ENCODE results near the gene DHRS1. TPM values are rescaled to one million over a fixed set of nuclear protein-coding genes. Genes with fewer than 3 reads are reported as not detected.

Gene DHRS1
- total and polyA plus RNA-seq, 2 experiments from 2014 or later: 15.0 to 15.4 TPM

- no peaks in the 10 kb centered on the region for H3K27me3 ChIP-seq (ENCODE audit: insufficient read depth)
- peak overlapping the region; percentile 84 for H3K4me2 ChIP-seq
- peaks cover 6% of the 10 kb centered on the region; the same call in 2 of the 3 replicates for H3K36me3 Mint-ChIP-seq (ENCODE audit: low read depth)
- H3K27ac Mint-ChIP-seq: no peak overlapping the region
- no peaks in the 10 kb centered on the region for H3K36me3 ChIP-seq (ENCODE audit: insufficient read depth)
- ATAC-seq (no peak), DNase-seq (ENCODE audit: low spot score) (no peak)
- H3K27ac ChIP-seq (ENCODE audit: low read depth): no peak overlapping the region
- peaks cover 22% of the 10 kb centered on the region for H3K4me1 Mint-ChIP-seq
- no peaks in the 10 kb centered on the region; the same call in 2 of the 3 replicates for H3K9me3 Mint-ChIP-seq
- H3K4me3 ChIP-seq: peak overlapping the region; percentile 86
- TF ChIP-seq REST (IDR thresholded peaks at IDR 0.05; ENCODE audit: unreplicated experiment) (no peak), ETS1 (IDR thresholded peaks at IDR 0.05) (no peak), STAT1 (IDR thresholded peaks at IDR 0.05; ENCODE audit: unreplicated experiment) (no peak), EZH2phosphoT487 (IDR thresholded peaks at IDR 0.05; ENCODE audit: unreplicated experiment) (no peak), NANOG (IDR thresholded peaks at IDR 0.05; ENCODE audit: borderline replicate concordance) (no peak)
- no peaks in the 10 kb centered on the region; the same call in 1 of the 2 replicates for H3K79me2 ChIP-seq (replicated peaks; ENCODE audit: insufficient read depth)
- H3F3A ChIP-seq (replicated peaks; ENCODE audit: low read depth): peaks cover 11% of the 10 kb centered on the region; the same call in 1 of the 2 replicates
- peak overlapping the region; percentile 38; the same call in 1 of the 2 replicates for H2AFZ ChIP-seq
- H4K20me1 ChIP-seq (replicated peaks; ENCODE audit: insufficient read depth): no peaks in the 10 kb centered on the region
- peak overlapping the region; percentile 77 for H3K4me3 Mint-ChIP-seq
- H3K27me3 Mint-ChIP-seq (ENCODE audit: insufficient read depth, low read depth, poor library complexity): peaks cover 10% of the 10 kb centered on the region
- H3K9me2 ChIP-seq (ENCODE audit: insufficient read depth): no peaks in the 10 kb centered on the region
- H3K4me1 ChIP-seq (ENCODE audit: insufficient read depth): peaks cover 16% of the 10 kb centered on the region
Measured at GRCh38 chr14:24271834-24272263, 27.7 kb downstream of the DHRS1 start.

GRCh38 chr14:24271134-24271833 lies 28.3 kb downstream of the DHRS1 start, which contains the start of gene RABGGTA:
Gene RABGGTA (minus strand): TSS chr14:24271597. CDS start chr14:24271115, 482 bp downstream.
- Mint-ChIP-seq H3K27me3 (ENCODE audit: insufficient read depth, low read depth, poor library complexity) (peaks cover 8% of the 10 kb centered on the region), H3K36me3 (ENCODE audit: low read depth) (peaks cover 6% of the 10 kb centered on the region; the same call in 2 of the 3 replicates), H3K4me3 (peak within 1 kb of the TSS; percentile 77), H3K4me1 (peaks cover 22% of the 10 kb centered on the region), H3K27ac (peak within 1 kb of the TSS; percentile 94), H3K9me3 (no peaks in the 10 kb centered on the region; the same call in 2 of the 3 replicates)
- Histone ChIP-seq H3K79me2 (replicated peaks; ENCODE audit: insufficient read depth) (no peaks in the 10 kb centered on the region; the same call in 1 of the 2 replicates), H3K27me3 (ENCODE audit: insufficient read depth) (no peaks in the 10 kb centered on the region), H3K36me3 (ENCODE audit: insufficient read depth) (no peaks in the 10 kb centered on the region), H3K4me1 (ENCODE audit: insufficient read depth) (peaks cover 16% of the 10 kb centered on the region), H3K4me3 (peak within 1 kb of the TSS; percentile 86), H3K27ac (ENCODE audit: low read depth) (peak within 1 kb of the TSS; percentile 95), H2AFZ (peak within 1 kb of the TSS; percentile 93), H3F3A (replicated peaks; ENCODE audit: low read depth) (peaks cover 11% of the 10 kb centered on the region; the same call in 1 of the 2 replicates), H4K20me1 (replicated peaks; ENCODE audit: insufficient read depth) (no peaks in the 10 kb centered on the region), H3K9me2 (ENCODE audit: insufficient read depth) (no peaks in the 10 kb centered on the region), H3K4me2 (peak within 1 kb of the TSS; percentile 84)
- ATAC-seq (peak; percentile 94), DNase-seq (ENCODE audit: low spot score) (peak; percentile 94)
- TF ChIP-seq REST (IDR thresholded peaks at IDR 0.05; ENCODE audit: unreplicated experiment): no peak
- peak; percentile 82 for TF ChIP-seq CREB1 (CRISPR knock-in tag; IDR thresholded peaks at IDR 0.05; ENCODE audit: low read depth)
- TF ChIP-seq POLR2AphosphoS5 (IDR thresholded peaks at IDR 0.05; ENCODE audit: low read depth): peak; percentile 90
- TF ChIP-seq JUNB (IDR thresholded peaks at IDR 0.05; ENCODE audit: unreplicated experiment): no peak
- 0 out of 2 replicates have a peak, but pooled peaks have one; percentile 45 for TF ChIP-seq ETS1 (IDR thresholded peaks at IDR 0.05)
- peak; percentile 60 to 82 for TF ChIP-seq CTCF (conservative IDR thresholded peaks at IDR 0.05; ENCODE audit: low read depth in 2 of 2)

Data from GM23338 (cell line).